ENCODE results near the gene AATK.

The AATK gene

GRCh38 chr17:81194941-81195901 lies 29.2 kb upstream of the AATK start:
- no peak for DNase-seq

- DNase-seq, result no peak
Measured at GRCh38 chr17:81194225-81194760, 28.3 kb upstream of the AATK start.

DNA sequence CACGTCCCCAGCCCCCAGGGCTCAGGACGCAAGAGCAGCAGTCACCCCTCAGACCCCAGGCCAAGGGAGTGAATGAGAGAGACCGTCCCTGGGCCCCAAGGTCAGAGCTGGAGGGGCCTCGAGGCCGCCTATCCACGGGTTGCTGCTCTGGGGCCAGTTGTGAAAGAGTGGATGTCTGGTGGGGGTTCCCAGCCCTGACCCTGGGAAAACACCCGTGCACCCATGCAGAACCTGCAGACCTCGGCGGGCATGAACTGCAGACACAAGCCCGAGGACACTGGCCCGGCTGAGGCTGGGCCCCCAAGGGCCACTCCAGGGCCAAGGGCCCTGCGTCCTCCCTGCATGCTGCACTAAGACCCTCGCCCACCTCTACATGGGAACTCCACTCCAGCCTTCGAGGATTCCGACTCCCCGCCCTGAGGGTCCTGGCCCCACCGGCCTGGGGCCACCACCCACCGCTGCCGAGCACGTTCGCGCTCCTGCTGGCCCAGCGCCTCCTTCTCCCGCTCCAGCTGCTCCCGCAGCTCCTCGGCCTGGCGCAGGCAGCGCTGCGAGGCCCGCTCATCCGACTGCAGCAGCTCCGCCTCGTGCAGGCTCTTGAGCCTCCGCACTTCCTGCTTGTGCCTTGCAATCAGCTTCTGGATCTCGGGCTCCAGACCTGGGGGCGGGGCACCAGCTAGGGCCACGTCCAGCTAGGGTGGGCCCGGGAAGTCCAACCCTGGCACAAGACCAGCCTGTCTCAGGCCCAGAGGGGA lies 27.6 kb upstream of the AATK start:
- DNase-seq, result no peak

GRCh38 chr17:81193051-81193410 lies 27.0 kb upstream of the AATK start:
- DNase-seq, result no peak

DNA sequence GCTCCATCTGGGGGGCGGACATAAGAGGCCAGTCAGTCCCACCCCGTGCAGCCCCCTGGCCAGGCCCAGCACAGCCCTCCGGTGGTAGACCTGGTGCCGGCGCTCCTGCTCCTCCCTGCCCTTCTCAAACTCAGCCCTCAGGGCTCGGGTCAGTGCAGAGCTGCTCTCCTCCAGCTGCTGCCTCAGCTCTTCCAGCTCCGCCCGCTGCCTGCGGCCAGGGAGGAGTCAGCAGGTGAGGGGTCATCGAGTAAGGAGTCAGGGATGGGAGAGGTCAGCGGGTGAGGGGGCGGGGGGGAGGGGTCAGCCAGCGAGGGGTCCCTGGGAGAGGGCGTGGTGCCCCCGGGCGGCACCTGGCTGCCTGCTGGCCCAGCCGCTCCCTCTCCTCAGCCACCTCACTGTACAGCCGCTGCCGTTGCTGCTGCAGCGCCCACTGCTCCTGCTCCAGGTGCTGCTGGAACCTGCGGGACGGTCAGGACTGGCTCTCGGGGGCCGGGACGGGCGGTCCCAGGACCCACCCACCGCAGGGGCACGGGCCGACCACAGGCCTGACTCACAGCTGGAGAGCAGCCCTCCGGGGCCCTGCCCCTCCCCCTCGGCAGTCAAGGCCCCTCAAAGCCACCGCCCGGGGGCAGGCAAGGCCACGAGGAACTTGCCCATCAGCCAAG lies 26.5 kb upstream of the AATK start:
- no peak for DNase-seq

DNA sequence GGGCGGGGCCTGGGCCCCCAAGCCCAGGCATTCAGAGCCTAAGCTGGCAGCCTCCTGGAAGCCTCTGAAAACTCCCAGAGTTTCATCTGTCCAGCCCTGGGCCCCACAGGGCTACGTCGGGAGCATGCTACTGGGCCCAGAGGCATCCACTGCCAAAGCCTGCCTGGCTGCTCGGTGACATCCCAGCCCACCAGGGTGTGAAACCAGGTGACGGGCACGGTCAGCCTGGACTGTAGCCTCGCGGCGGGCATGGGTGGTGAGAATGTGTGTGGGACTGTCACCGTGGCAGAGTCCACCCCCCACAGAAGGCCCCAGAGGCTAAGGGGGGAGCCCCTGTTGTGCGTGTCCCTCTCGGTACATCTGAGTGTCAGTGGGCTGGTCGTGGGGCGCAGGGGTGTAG lies 25.6 kb upstream of the AATK start:
- no peak for DNase-seq

DNA sequence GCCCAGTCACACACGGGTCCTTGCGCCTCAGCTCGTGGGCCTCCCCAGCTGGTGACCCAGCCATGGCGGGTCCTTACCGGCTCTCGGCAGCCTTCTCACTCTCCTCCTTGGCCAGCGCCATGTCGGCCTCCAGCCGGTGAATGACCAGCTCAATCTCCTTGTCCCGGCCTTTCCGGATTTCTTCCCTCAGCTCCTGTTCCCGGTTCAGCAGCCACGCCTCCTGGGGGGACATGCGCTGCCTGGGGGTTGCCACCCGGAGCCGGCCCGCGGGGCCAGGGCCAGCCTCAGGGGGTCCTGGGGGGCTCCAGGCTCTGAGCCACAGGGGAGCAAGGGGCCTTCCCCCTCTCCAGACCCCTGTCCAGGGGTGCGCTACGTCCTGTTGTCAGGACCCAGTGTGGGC lies 25.1 kb upstream of the AATK start:
- DNase-seq, result no peak

DNA sequence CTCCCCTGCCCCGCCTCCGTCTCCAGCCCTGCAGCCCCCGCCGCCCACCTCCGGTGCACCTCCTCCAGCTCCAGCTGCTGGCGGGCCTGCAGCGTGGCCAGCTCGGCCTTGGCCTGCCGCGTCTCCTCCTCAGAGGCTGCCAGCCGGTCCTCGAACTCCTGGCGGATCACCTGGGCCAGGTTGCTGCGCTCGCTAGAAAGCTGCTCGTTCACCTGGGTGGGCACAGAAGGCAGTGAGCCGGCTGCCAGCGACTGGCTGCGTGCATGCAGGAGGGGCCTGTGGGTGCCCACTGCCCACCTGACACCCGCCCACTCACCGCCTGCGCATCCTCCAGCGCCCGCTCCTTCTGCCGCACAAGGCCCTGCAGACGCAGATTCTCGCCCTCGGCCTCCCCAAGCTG lies 24.6 kb upstream of the AATK start:
- DNase-seq, result no peak

DNA sequence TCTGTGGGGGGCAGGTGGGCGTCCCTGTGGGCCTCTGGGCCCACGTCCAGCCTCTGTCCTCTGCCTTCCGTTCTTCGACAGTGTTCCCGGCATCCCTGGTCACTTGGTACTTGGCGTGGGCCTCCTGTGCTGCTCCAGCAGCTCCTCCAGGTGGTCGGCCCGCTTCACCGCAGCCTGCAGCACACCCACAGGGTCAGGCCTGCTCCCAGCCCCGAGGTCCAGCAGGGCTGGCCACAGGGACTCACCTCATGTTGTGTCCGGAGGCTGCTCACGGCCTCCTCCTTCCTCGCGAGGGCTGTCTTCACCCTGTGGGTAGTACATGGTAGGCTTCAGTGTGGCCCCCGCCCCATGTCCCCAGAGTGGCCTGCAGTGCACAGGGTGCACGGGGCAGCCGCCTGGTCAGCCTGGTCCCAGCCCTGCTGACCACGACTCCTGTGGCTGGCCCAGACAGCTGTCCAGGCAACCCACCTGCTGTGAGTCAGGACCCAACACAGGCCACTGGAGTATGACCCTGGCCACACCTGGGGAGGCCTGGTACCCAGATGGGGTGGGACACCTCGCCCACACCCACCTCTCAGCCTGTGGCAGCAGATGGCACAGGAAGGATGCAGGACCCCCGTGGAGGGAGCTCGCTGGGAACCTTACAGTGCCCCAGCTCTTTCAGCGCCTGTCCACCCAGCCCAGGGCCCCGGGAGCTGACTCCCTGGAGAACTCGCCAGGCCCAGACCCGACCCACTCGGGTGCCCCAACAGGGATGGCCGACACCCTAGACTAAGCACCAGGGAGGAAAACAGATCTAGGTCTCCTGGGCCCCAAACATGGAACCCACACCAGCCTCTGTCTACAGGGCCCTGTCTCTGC lies 23.9 kb upstream of the AATK start:
- no peak for DNase-seq

DNA sequence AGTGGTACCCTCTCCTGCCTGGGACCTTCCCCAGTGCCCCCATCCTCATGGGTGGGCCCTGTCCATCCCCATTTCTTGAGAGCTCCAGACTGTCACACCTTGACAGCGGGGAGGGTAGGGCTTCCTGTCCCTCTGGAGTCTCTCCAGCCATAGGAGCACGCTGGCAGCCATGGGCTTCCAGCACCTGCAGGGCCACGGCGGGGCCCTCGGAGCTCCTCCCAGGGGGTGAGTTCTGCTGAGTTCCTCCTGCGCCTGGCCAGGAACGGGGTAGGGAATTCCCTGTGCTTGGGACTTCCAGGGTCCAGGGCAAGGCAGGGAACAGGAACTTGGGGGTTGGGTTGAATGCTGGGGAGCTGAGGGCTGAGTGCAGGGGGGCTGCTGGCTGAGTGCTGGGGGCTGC lies 23.0 kb upstream of the AATK start:
- DNase-seq, result no peak

DNA sequence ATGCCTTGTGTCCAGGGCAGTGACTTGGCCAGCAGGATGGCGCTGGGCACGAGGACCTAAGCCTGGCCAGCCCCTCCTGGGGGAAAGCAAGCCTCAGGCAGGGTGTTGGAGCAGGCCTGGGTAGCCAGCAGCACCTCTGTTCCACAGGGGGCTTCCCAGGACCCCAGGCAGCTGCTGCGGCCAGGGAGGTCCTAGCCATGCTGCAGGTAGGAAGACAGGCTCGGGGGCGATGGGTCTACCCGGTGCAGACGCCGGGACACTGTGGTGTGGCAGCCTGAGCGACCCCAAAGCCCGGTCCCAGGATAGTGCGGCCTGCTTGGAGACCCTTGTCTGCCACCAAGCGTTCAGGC lies 22.4 kb upstream of the AATK start:
- no peak for DNase-seq

- DNase-seq, result no peak
Measured at GRCh38 chr17:81187586-81188490, 21.8 kb upstream of the AATK start.

- DNase-seq, result no peak
Measured at GRCh38 chr17:81187120-81187519, 21.1 kb upstream of the AATK start.

DNA sequence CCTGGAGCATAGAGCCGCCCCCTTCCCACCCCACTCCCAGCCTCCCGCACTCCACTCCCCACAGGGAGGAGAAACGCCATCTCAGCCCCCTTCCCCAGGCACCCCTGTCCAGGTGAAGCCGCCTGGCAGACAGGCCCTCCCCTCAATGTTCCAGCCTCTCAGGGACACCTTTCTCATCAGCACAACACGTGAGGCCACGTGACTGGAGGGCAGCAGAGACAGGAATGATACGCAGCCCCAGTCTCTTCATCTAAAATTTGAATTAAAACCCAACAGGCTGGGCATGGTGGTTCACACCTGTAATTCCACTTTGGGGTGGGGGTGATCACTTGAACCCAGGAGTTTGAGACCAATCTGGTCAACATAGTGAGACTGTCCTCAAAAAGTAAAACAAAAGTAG lies 20.2 kb upstream of the AATK start:
- DNase-seq, result no peak

DNA sequence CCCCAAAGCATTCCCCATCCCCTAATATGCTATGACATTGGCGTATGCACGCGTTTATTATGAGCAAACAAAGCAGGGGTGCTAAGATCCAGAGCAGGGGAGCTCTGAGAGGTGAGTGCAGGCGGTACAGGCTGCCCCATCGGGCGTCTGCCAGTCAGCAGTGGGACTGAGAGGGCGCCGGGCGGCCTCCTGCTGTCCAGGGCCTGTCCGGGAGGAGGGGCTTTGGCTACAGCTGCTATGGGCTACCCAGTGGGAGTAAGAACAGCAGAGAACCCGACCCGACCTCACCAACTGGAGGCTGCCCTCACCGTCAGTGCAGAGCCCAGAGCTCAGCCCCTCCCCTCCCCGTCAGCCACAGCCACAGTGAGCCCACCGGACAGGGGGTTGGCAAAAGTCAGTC lies 18.5 kb upstream of the AATK start:
- DNase-seq, result no peak

- DNase-seq, result no peak
Measured at GRCh38 chr17:81183807-81184206, 17.8 kb upstream of the AATK start.

DNA sequence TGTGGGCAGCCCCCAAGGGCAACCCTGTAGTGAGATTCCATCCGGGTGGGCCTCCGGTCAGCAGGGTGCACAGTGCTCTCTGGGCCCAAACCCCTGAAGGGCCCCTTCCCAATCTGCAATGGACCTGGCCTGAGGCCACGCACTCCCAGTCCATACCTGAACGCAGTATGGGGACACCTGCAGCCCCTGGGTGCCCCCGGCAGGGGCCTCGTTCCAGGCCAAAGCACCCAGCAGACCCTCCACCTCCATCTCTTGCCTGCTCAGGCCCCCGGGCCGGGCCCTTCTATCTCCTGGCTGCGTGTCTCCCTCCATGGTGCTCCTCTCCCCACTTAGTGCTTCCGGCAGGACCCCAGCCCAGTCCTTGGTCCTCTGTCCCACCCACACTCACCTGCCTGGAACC lies 17.3 kb upstream of the AATK start:
- no peak for DNase-seq

- DNase-seq, result no peak
Measured at GRCh38 chr17:81182596-81182995, 16.6 kb upstream of the AATK start.

DNA sequence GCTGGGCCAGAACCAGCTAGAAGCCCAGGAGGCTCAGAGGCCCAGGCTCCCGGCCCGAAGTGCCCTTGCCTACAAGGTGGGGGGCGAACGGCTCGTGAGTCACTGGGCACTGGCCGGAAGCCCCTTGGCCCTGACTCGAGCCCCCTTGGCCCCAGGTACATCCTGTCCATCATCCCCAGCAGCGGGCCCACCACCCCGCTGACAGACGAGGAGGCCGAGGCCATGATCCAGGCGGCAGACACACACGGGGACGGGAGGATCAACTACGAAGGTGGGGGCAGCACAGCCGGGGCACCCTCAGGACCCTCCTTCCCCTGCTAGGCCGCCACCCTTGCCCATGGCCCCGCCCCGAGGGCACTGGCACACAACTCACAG lies 15.8 kb upstream of the AATK start:
- DNase-seq, result no peak

GRCh38 chr17:81180836-81181810 lies 15.1 kb upstream of the AATK start:
- DNase-seq, result no peak

All from SHP77 (cell line).